HG03159 (cell line): ENCODE measurements around the gene ZP2.
"Not testable (repeated sequence)": the region's sequence is repeated elsewhere in the genome, so short reads cannot be mapped to it uniquely, and the experiment has no call there.

Experiments used
- ATAC-seq: cut with Tn5 transposase; IDR thresholded peaks from one replicate; pipeline ENCODE4 v1.9.1; 2021; ENCODE audit warnings: mild to moderate bottlenecking, moderate library complexity; ENCODE audit not compliant: unreplicated experiment

Gene ZP2

DNA sequence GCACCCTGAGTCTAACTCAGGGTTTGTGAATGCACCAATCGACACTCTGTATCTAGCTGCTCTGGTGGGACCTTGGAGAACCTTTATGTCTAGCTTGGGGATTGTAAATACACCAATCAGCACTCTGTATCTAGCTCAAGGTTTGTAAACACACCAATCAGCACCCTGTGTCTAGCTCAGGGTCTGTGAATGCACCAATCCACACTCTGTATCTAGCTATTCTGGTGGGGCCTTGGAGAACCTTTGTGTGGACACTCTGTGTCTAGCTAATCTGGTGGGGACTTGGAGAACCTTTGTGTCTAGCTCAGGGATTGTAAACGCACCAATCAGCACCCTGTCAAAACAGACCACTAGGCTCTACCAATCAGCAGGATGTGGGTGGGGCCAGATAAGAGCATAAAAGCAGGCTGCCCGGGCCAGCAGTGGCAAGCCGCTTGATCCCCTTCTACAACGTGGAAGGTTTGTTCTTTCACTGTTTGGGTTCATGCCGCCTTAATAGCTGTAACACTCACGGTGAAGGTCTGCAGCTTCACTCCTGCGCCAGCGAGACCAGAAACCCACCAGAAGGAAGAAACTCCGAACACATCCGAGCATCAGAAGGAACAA lies 58.1 kb downstream of the ZP2 start:
- ATAC-seq: not testable (repeated sequence)

DNA sequence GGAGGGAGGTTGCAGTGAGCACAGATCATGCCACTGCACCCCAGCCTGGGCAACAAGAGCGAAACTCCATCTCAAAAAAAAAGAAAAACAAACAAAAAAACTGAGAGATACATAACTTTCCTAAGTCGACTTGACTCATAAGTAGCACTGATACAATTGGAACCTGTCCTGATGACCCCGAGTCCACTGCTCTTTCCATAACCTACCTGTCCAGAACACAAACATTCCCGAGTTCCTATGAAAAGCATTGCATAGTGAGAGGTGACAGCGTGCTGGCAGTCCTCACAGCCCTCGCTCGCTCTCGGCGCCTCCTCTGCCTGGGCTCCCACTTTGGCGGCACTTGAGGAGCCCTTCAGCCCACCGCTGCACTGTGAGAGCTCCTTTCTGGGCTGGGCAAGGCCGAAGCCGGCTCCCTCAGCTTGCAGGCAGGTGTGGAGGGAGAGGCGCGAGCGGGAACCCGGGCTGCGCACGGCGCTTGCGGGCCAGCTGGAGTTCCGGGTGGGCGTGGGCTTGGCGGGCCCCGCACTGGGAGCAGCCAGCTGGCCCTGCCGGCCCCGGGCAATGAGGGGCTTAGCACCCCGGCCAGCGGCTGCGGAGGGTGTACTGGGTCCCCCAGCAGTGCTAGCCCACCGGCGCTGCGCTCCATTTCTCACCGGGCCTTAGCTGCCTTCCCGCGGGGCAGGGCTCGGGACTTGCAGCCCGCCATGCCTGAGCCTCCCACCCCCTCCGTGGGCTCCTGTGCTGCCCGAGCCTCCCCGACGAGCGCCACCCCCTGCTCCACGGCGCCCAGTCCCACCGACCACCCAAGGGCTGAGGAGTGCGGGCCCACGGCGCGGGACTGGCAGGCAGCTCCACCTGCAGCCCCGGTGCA lies 59.0 kb downstream of the ZP2 start:
- ATAC-seq: not testable (repeated sequence)

DNA sequence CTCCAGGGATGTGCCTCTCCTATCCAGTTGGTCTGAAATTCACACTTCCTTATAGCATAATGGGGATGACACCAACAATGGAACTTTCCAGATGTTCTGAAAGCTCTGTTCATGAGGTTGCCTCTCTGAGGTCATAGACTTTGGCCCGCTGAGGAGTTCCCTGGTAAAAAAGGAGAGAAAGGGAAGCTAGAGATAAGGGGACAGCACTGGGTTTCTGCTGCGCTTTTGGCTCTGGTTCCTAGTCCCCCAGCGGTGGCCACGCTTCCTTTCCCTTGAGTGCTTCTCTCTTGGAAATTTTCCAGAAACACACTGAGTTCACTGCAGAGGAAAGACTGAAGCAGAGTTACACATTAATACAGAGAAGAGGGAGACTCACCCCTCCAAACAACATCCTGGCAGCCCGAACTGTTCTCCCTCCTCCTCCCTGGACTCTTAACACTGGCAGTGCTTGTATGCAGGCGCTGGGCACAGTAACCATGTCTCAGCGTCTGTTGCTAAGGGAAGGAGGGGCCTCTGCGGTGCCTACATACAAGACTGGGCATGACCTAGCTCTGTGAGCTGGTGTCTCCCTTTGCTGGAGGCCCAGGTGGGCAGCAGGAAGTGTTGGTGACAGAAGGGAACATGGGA lies 60.9 kb downstream of the ZP2 start, which contains the start of gene DNAH3:
DNAH3 (minus strand) TSS at position 472 of the 627 bp plus-strand sequence. CDS start 527 bp downstream, outside the sequence.
- no peak for ATAC-seq
